NCI-H526 treated with DMSO at 0.1 percent for 48 hours (cell line): ENCODE results near the gene DYNLL2.
"Not testable (repeated sequence)": the region's sequence is repeated elsewhere in the genome, so short reads cannot be mapped to it uniquely, and the experiment has no call there.

Experiments used
- DNase-seq: peaks from one replicate; lab custom pipeline; 2025; lab: John Stamatoyannopoulos, UW

Gene DYNLL2

GRCh38 chr17:58082870-58083490 is at the start of gene DYNLL2:
DYNLL2 (plus strand) TSS chr17:58083419; CDS start chr17:58087091, 3,672 bp downstream.
- peak; percentile 79 for DNase-seq

- no peak for DNase-seq
These were observed 43.2 kb upstream of the DYNLL2 start for GRCh38 chr17:58039975-58040374.

GRCh38 chr17:58040386-58040785 is 42.8 kb upstream of the DYNLL2 start:
- no peak for DNase-seq

GRCh38 chr17:58041161-58041560 is 42.1 kb upstream of the DYNLL2 start:
- no peak for DNase-seq

- DNase-seq: no peak
These were observed 39.7 kb upstream of the DYNLL2 start for GRCh38 chr17:58043221-58044181.

GRCh38 chr17:58044256-58044655 is 39.0 kb upstream of the DYNLL2 start:
- not testable (repeated sequence) for DNase-seq

- DNase-seq: no peak
These were observed 36.8 kb upstream of the DYNLL2 start for GRCh38 chr17:58046239-58047094.

- DNase-seq: no peak
These were observed 35.7 kb upstream of the DYNLL2 start for GRCh38 chr17:58047376-58048150.

- DNase-seq: no peak
These were observed 33.7 kb upstream of the DYNLL2 start for GRCh38 chr17:58049533-58049932.

GRCh38 chr17:58050966-58051365 is 32.3 kb upstream of the DYNLL2 start:
- DNase-seq: no peak

- DNase-seq: no peak
These were observed 31.8 kb upstream of the DYNLL2 start for GRCh38 chr17:58051468-58051867.

- DNase-seq: no peak
These were observed 30.8 kb upstream of the DYNLL2 start for GRCh38 chr17:58052407-58052806.

- DNase-seq: no peak
These were observed 30.1 kb upstream of the DYNLL2 start for GRCh38 chr17:58052945-58053715.

GRCh38 chr17:58054641-58055040 is 28.6 kb upstream of the DYNLL2 start:
- no peak for DNase-seq

- no peak for DNase-seq
These were observed 26.7 kb upstream of the DYNLL2 start for GRCh38 chr17:58056476-58056875.

- DNase-seq: no peak
These were observed 24.1 kb upstream of the DYNLL2 start for GRCh38 chr17:58059141-58059540.

GRCh38 chr17:58060596-58061191 is 22.5 kb upstream of the DYNLL2 start:
- no peak for DNase-seq

GRCh38 chr17:58061672-58062071 is 21.5 kb upstream of the DYNLL2 start:
- no peak for DNase-seq

- DNase-seq: no peak
These were observed 18.0 kb upstream of the DYNLL2 start for GRCh38 chr17:58065238-58065637.

- DNase-seq: no peak
These were observed 16.8 kb upstream of the DYNLL2 start for GRCh38 chr17:58066401-58066800.
